Spleen (tissue), 11 donors: ENCODE results near the gene GRHPR. TPM values are rescaled to one million over a fixed set of nuclear protein-coding genes. Genes with fewer than 3 reads are reported as not detected.

Experiments
- DNase-seq: peaks from one replicate; pipeline ENCODE4 v3.0.0-alpha.2; 2020
- H3K27ac ChIP-seq, 8 donors: fragments of 200-600 bp; sonication (generic) in 7 of 8; 1 replicate in 4 of 8; 2 replicates in 4 of 8; pipeline versions ENCODE4 v1.5.0 to v1.8.0; 2016 to 2021; ENCODE audit warnings: inconsistent platforms in 4 of 8, mild to moderate bottlenecking in 4 of 8, moderate library complexity in 1 of 8
- H3K27me3 ChIP-seq, 7 donors: fragments of 200-600 bp; sonication (generic) in 6 of 7; replicated peaks in 1 of 7; 1 replicate in 4 of 7; 2 replicates in 3 of 7; pipeline versions ENCODE4 v1.5.0 to v1.8.0; 2016 to 2021; ENCODE audit warnings: inconsistent platforms in 3 of 7, mild to moderate bottlenecking in 1 of 7
- H3K36me3 ChIP-seq, 6 donors: fragments of 200-600 bp; sonication (generic) in 5 of 6; 1 replicate in 4 of 6; 2 replicates in 2 of 6; pipeline versions ENCODE4 v1.5.0 to v1.8.0; 2016 to 2021; ENCODE audit warnings: inconsistent platforms in 2 of 6
- H3K4me1 ChIP-seq, 6 donors: fragments of 200-600 bp; sonication (generic) in 5 of 6; 1 replicate in 3 of 6; 2 replicates in 3 of 6; pipeline versions ENCODE4 v1.5.0 to v1.8.0; 2016 to 2021; ENCODE audit warnings: inconsistent platforms in 3 of 6
- H3K4me3 ChIP-seq, 8 donors: fragments of 200-600 bp; sonication (generic) in 7 of 8; 1 replicate in 4 of 8; 2 replicates in 4 of 8; pipeline versions ENCODE4 v1.5.0 to v1.8.0; 2016 to 2021; ENCODE audit warnings: inconsistent platforms in 4 of 8, mild to moderate bottlenecking in 4 of 8, moderate library complexity in 2 of 8
- H3K9me3 ChIP-seq, 8 donors: fragments of 200-600 bp; sonication (generic) in 7 of 8; 1 replicate in 4 of 8; 2 replicates in 4 of 8; pipeline versions ENCODE4 v1.5.0 to v1.8.0; 2016 to 2021; ENCODE audit warnings: inconsistent platforms in 4 of 8
- POLR2A ChIP-seq, 3 donors: fragments of 450-650 bp; IDR thresholded peaks; one replicate each; pipeline ENCODE4 v1.5.1; 2017; ENCODE audit warnings: antibody characterized with exemption in 3 of 3, mild to moderate bottlenecking in 1 of 3
- POLR2AphosphoS5 ChIP-seq, 3 donors: sonication (generic); formaldehyde crosslinking; IDR thresholded peaks; one replicate each; pipeline ENCODE4 v1.5.1; 2017; ENCODE audit warnings: antibody characterized with exemption in 3 of 3
- WGBS, 5 donors: extraction: QIAGEN DNeasy Blood & Tissue Kit in 3 of 5; methylation state at CpG; one replicate each; pipeline versions ENCODE4 v1.1.5 to v1.1.7; 2013 to 2018; 5-methylcytosine and 5-hydroxymethylcytosine counted together
- intact Hi-C: fragments of 100-400 bp; cut with DNase I; formaldehyde crosslinking; loops from one replicate; pipeline ENCODE4 v1.15.0; 2023; ENCODE audit warnings: low total_unique reads
- polyA plus RNA-seq, 3 donors: library from polyadenylated mRNA; stranded (reverse); fragments of 200-250 nt; gene quantifications; one replicate each; pipeline ENCODE4 v1.2.1, GENCODE V29; 2013
- total RNA-seq, 7 donors: library from RNA; depleted of rRNA in 3 of 7; stranded (reverse); fragments of >200 nt in 3 of 7; fragmentation: NEBNext Ultra II Directional in 4 of 7; extraction: Animal tissue kit (Norgen Biotek cat#: 25700) in 4 of 7; gene quantifications; one replicate each; pipeline versions ENCODE4 v1.1.0 to v1.2.1, GENCODE V29; 2016 to 2021
- TF ChIP-seq, protein P1 (sequence below), 11 experiments: fragments of 200-600 bp in 7 of 11; fragments of 450-650 bp in 4 of 11; sonication (generic) in 4 of 11; IDR thresholded peaks in 8 of 11; conservative IDR thresholded peaks in 3 of 11; 1 replicate in 7 of 11; 2 replicates in 4 of 11; pipeline versions ENCODE4 v1.4.0 to v1.8.0; 2016 to 2021; ENCODE audit warnings: antibody characterized with exemption in 11 of 11, inconsistent platforms in 4 of 11, mild to moderate bottlenecking in 1 of 11
- donor health status: healthy with polysubstance abuse.
- donor health status: DM: no; HTN: no; CAD: no; lungs with moderate emphysema.
- donor health status: DM: no; HTN: no; CAD: no.
- donor health status: Bipolar disorder and iron deficiency.
- donor health status: healthy.
- donor health status: DM: no; HTN: no; CAD: no.
- donor health status: DM: yes; HTN: yes; CAD: no.

GRHPR gene
- total and polyA plus RNA-seq, 10 donors: 44.9 to 114 (median 63.0) TPM

- Histone ChIP-seq H3K4me1 (peaks cover 0 to 15% (median 3%) of the 10 kb centered on the region in 6 donors), H3K4me3 (no peak overlapping the region), H3K27ac (no peak overlapping the region), H3K27me3 (no peaks in the 10 kb centered on the region), H3K36me3 (peaks cover 0 to 39% (median 4%) of the 10 kb centered on the region in 6 donors), H3K9me3 (peaks cover 0 to 4% (median under 1%) of the 10 kb centered on the region in 8 donors)
- 85 to 90% (median 90%) methylated on average over 12 of the region's 12 CpGs for WGBS, 5 donors
- intact Hi-C loops: no loop called here
- no peak for DNase-seq
- TF ChIP-seq POLR2AphosphoS5 (IDR thresholded peaks at IDR 0.05): no peak
- TF ChIP-seq POLR2A (IDR thresholded peaks at IDR 0.05): no peak
- TF ChIP-seq, protein P1, sequence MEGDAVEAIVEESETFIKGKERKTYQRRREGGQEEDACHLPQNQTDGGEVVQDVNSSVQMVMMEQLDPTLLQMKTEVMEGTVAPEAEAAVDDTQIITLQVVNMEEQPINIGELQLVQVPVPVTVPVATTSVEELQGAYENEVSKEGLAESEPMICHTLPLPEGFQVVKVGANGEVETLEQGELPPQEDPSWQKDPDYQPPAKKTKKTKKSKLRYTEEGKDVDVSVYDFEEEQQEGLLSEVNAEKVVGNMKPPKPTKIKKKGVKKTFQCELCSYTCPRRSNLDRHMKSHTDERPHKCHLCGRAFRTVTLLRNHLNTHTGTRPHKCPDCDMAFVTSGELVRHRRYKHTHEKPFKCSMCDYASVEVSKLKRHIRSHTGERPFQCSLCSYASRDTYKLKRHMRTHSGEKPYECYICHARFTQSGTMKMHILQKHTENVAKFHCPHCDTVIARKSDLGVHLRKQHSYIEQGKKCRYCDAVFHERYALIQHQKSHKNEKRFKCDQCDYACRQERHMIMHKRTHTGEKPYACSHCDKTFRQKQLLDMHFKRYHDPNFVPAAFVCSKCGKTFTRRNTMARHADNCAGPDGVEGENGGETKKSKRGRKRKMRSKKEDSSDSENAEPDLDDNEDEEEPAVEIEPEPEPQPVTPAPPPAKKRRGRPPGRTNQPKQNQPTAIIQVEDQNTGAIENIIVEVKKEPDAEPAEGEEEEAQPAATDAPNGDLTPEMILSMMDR (IDR thresholded peaks at IDR 0.05 in 8 of 11, conservative IDR thresholded peaks at IDR 0.05 in 3 of 11): no peak
Observed at GRCh38 chr9:37449862-37450632, 27.6 kb downstream of the GRHPR start.

DNA sequence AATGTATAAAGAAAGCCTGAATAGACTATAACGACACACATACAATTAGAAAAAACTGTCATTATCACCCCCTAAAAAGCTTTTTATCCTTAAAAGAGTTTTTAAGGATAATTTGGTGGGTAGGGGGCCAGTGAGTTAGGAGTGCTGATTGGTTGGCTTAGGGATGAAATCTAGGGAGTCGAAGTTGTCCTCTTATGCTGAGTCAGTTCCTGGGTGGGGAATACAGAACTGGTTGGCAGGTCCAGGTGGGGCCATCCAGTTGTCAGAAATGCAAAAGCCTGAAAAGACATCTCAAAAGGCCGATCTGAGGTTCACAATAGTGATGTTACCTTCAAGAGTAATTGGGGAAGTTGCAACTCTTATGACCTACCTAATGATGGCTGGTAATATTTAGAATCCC is 29.1 kb downstream of the GRHPR start:
- TF ChIP-seq, protein P1 (IDR thresholded peaks at IDR 0.05 in 8 of 11, conservative IDR thresholded peaks at IDR 0.05 in 3 of 11): no peak
- TF ChIP-seq POLR2A (IDR thresholded peaks at IDR 0.05): no peak
- no peak for TF ChIP-seq POLR2AphosphoS5 (IDR thresholded peaks at IDR 0.05)
- peaks cover 0 to 22% (median 3%) of the 10 kb centered on the region in 6 donors for H3K4me1 ChIP-seq
- peaks cover 0 to 42% (median 4%) of the 10 kb centered on the region in 6 donors for H3K36me3 ChIP-seq
- DNase-seq: no peak
- WGBS, 5 donors: 71 to 84% (median 73%) methylated on average over 3 of the region's 3 CpGs
- H3K9me3 ChIP-seq: peaks cover 0 to 10% (median 4%) of the 10 kb centered on the region in 8 donors
- no peak overlapping the region for H3K4me3 ChIP-seq
- H3K27ac ChIP-seq: no peak overlapping the region
- intact Hi-C loops: no loop called here
- H3K27me3 ChIP-seq: no peaks in the 10 kb centered on the region

DNA sequence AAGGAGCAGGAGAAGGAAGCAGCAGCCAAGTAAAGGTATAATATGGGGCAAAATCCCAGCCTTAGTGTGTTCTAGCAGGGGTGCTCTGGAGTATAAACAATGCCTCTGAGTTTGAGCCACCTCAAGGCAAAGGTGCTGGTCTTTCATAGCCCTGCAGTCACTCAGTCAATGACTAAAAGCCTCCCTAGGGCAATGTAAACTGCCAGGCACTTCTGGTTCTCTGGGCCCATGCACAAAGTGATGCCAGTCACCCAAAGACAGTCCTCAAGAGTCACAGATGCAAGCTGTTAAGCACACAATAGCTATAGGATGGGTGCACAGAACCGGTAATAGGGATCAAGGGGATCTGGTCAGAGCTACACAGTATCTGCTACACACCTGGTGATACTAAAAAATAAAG is 30.1 kb downstream of the GRHPR start:
- no peak overlapping the region for H3K27ac ChIP-seq
- intact Hi-C loops: no loop called here
- WGBS, 5 donors: 95 to 100% (median 96%) methylated on average over 1 of the region's 1 CpG
- peaks cover 0 to 36% (median 4%) of the 10 kb centered on the region in 6 donors for H3K36me3 ChIP-seq
- H3K4me1 ChIP-seq: peaks cover 0 to 28% (median 3%) of the 10 kb centered on the region in 6 donors
- no peak overlapping the region for H3K4me3 ChIP-seq
- no peak for DNase-seq
- H3K27me3 ChIP-seq: no peaks in the 10 kb centered on the region
- peaks cover 0 to 10% (median 4%) of the 10 kb centered on the region in 8 donors for H3K9me3 ChIP-seq
- TF ChIP-seq, protein P1 (IDR thresholded peaks at IDR 0.05 in 8 of 11, conservative IDR thresholded peaks at IDR 0.05 in 3 of 11): no peak
- TF ChIP-seq POLR2AphosphoS5 (IDR thresholded peaks at IDR 0.05) (no peak), POLR2A (IDR thresholded peaks at IDR 0.05) (no peak)

GRCh38 chr9:37453827-37454226 is 31.3 kb downstream of the GRHPR start:
- Histone ChIP-seq H3K27me3 (no peaks in the 10 kb centered on the region), H3K4me3 (no peak overlapping the region), H3K4me1 (peaks cover 0 to 33% (median 3%) of the 10 kb centered on the region in 6 donors), H3K9me3 (peaks cover 0 to 10% (median 4%) of the 10 kb centered on the region in 8 donors), H3K36me3 (peaks cover 0 to 31% (median 4%) of the 10 kb centered on the region in 6 donors), H3K27ac (no peak overlapping the region)
- intact Hi-C loops: no loop called here
- TF ChIP-seq POLR2AphosphoS5 (IDR thresholded peaks at IDR 0.05): no peak
- no peak for TF ChIP-seq POLR2A (IDR thresholded peaks at IDR 0.05)
- TF ChIP-seq, protein P1 (IDR thresholded peaks at IDR 0.05 in 8 of 11, conservative IDR thresholded peaks at IDR 0.05 in 3 of 11): no peak
- WGBS, 5 donors: 88 to 100% (median 94%) methylated on average over 1 of the region's 1 CpG
- DNase-seq: no peak
